CD4-positive, alpha-beta memory T cell (primary cell): ENCODE data around the gene MYO9B. TPM values are rescaled to one million over a fixed set of nuclear protein-coding genes. Genes with fewer than 3 reads are reported as not detected.

Source experiments
- CTCF ChIA-PET: fragments of 350-600 bp; sonication (Branson Sonifier 250); formaldehyde crosslinking; loops from one replicate; lab custom pipeline; 2021; ENCODE audit warnings: inconsistent platforms; ENCODE audit not compliant: partially characterized antibody; lab: Charles Lee
- POLR2A ChIA-PET: fragments of 350-600 bp; sonication (Branson Sonifier 250); formaldehyde crosslinking; loops from one replicate; lab custom pipeline; 2021; ENCODE audit not compliant: partially characterized antibody; lab: Charles Lee
- DNase-seq, 5 donors: peaks; one replicate each; pipeline versions ENCODE4 v3.0.0 to v3.0.0-alpha.2; 2020 to 2022; ENCODE audit warnings: mixed read lengths in 1 of 5
- H3K27ac ChIP-seq: one replicate; pipeline ENCODE4 v1.7.0; 2013; ENCODE audit warnings: low read depth, low read length
- H3K27me3 ChIP-seq: 2 replicates; pipeline ENCODE4 v1.7.0; 2013; ENCODE audit warnings: mild to moderate bottlenecking, low read length, moderate library complexity; ENCODE audit not compliant: insufficient read depth
- H3K36me3 ChIP-seq: 2 replicates; pipeline ENCODE4 v1.7.0; 2013; ENCODE audit warnings: mild to moderate bottlenecking, low read length, moderate library complexity; ENCODE audit not compliant: insufficient read depth
- H3K4me1 ChIP-seq: 2 replicates; pipeline ENCODE4 v1.7.0; 2013; ENCODE audit warnings: mild to moderate bottlenecking, low read length, moderate library complexity; ENCODE audit not compliant: insufficient read depth
- H3K4me3 ChIP-seq, 2 donors: one replicate each; pipeline ENCODE4 v1.7.0; 2013; ENCODE audit warnings: low read length in 2 of 2, mild to moderate bottlenecking in 1 of 2
- H3K9me3 ChIP-seq, 2 donors: one replicate each; pipeline ENCODE4 v1.7.0; 2013; ENCODE audit warnings: low read length in 2 of 2, control low read depth in 1 of 2; ENCODE audit not compliant: control insufficient read depth in 1 of 2
- H3K27ac Mint-ChIP-seq, 7 donors: one replicate each; pipeline ENCODE4 v1.8.0; 2020 to 2021; ENCODE audit warnings: mixed read lengths in 7 of 7, mild to moderate bottlenecking in 6 of 7, inconsistent platforms in 3 of 7, moderate library complexity in 3 of 7
- H3K27me3 Mint-ChIP-seq, 2 donors: one replicate each; pipeline ENCODE4 v1.8.0; 2020 to 2021; ENCODE audit warnings: mixed read lengths in 2 of 2
- H3K36me3 Mint-ChIP-seq, 2 donors: one replicate each; pipeline ENCODE4 v1.8.0; 2020 to 2021; ENCODE audit warnings: mixed read lengths in 2 of 2, inconsistent platforms in 1 of 2, mild to moderate bottlenecking in 1 of 2
- H3K4me1 Mint-ChIP-seq, 4 donors: one replicate each; pipeline ENCODE4 v1.8.0; 2020 to 2021; ENCODE audit warnings: mixed read lengths in 4 of 4, mild to moderate bottlenecking in 1 of 4
- H3K4me3 Mint-ChIP-seq, 8 donors: one replicate each; pipeline ENCODE4 v1.8.0; 2020 to 2021; ENCODE audit warnings: mixed read lengths in 8 of 8, mild to moderate bottlenecking in 7 of 8, moderate library complexity in 6 of 8, inconsistent platforms in 3 of 8
- H3K9me3 Mint-ChIP-seq, 8 donors: one replicate each; pipeline ENCODE4 v1.8.0; 2020 to 2021; ENCODE audit warnings: mixed read lengths in 8 of 8, mild to moderate bottlenecking in 5 of 8, inconsistent platforms in 3 of 8, moderate library complexity in 1 of 8
- intact Hi-C: fragments of 100-400 bp; cut with micrococcal nuclease; formaldehyde crosslinking; loops from one replicate; pipeline ENCODE4 v1.15.1; 2023
- polyA plus RNA-seq, 2 donors: library from polyadenylated mRNA; unstranded; fragments of 300-500 nt; fragmentation: Illumina TruSeq; gene quantifications; one replicate each; pipeline ENCODE4 v1.2.3, GENCODE V29; 2021
- total RNA-seq, 2 experiments: library from RNA; stranded (reverse); gene quantifications; one replicate each; pipeline ENCODE4 v1.2.3, GENCODE V29; 2021

MYO9B gene
- total and polyA plus RNA-seq, 4 experiments from 2014 or later: 1.3 to 181 (median 101) TPM

- H3K9me3 ChIP-seq: no peaks in the 10 kb centered on the region
- Mint-ChIP-seq H3K4me1 (no peaks in the 10 kb centered on the region), H3K27ac (no peak overlapping the region), H3K4me3 (no peak overlapping the region), H3K36me3 (no peaks in the 10 kb centered on the region), H3K27me3 (peaks cover 2 to 11% of the 10 kb centered on the region in 2 donors), H3K9me3 (no peaks in the 10 kb centered on the region)
- DNase-seq: no peak
- no peaks in the 10 kb centered on the region for H3K4me1 ChIP-seq
- CTCF ChIA-PET: interaction anchor here (0.5 kb wide), 1 partner anchor 225 kb away, joined by 4 read pairs; no protein-coding TSS in a partner anchor
- H3K4me3 ChIP-seq: no peak overlapping the region
- intact Hi-C loops: no loop called here
- no peaks in the 10 kb centered on the region for H3K36me3 ChIP-seq
- no peak overlapping the region for H3K27ac ChIP-seq
- no peaks in the 10 kb centered on the region for H3K27me3 ChIP-seq
- POLR2A ChIA-PET: no interaction called here
These were observed 39.6 kb upstream of the MYO9B start for GRCh38 chr19:17035842-17036424.

DNA sequence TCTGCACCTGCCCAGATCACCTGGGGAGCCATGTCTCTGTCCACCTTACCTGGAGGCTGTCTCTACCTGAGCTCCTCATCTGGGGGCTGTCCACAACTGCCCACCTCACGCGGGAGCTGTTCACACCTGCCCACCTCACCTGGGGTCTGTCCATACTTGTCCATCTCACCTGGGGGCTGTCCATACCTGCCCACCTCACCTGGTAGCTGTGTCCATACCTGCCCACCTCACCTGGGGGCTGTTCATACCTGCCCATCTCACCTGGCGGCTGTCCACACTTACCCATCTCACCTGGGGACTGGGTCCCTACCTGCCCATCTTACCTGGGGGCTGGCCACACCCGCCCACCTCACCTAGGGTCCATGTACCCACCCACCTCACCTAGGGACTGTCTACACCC is 38.9 kb upstream of the MYO9B start:
- no peak overlapping the region for H3K4me3 Mint-ChIP-seq
- no peaks in the 10 kb centered on the region for H3K4me1 Mint-ChIP-seq
- Histone ChIP-seq H3K4me3 (no peak overlapping the region), H3K27ac (no peak overlapping the region), H3K36me3 (no peaks in the 10 kb centered on the region), H3K4me1 (no peaks in the 10 kb centered on the region), H3K9me3 (no peaks in the 10 kb centered on the region), H3K27me3 (no peaks in the 10 kb centered on the region)
- no peaks in the 10 kb centered on the region for H3K9me3 Mint-ChIP-seq
- intact Hi-C loops: no loop called here
- no peak for DNase-seq
- peaks cover 3 to 12% of the 10 kb centered on the region in 2 donors for H3K27me3 Mint-ChIP-seq
- POLR2A ChIA-PET: no interaction called here
- H3K36me3 Mint-ChIP-seq: no peaks in the 10 kb centered on the region
- CTCF ChIA-PET: no interaction called here
- H3K27ac Mint-ChIP-seq: no peak overlapping the region

- Histone ChIP-seq H3K9me3 (no peaks in the 10 kb centered on the region), H3K27me3 (no peaks in the 10 kb centered on the region), H3K4me3 (no peak overlapping the region), H3K36me3 (no peaks in the 10 kb centered on the region), H3K27ac (no peak overlapping the region), H3K4me1 (no peaks in the 10 kb centered on the region)
- H3K9me3 Mint-ChIP-seq: no peaks in the 10 kb centered on the region
- intact Hi-C loops: no loop called here
- H3K27ac Mint-ChIP-seq: no peak overlapping the region
- no peak for DNase-seq
- CTCF ChIA-PET: no interaction called here
- peaks cover 3 to 12% of the 10 kb centered on the region in 2 donors for H3K27me3 Mint-ChIP-seq
- H3K4me1 Mint-ChIP-seq: no peaks in the 10 kb centered on the region
- H3K36me3 Mint-ChIP-seq: no peaks in the 10 kb centered on the region
- H3K4me3 Mint-ChIP-seq: no peak overlapping the region
- POLR2A ChIA-PET: no interaction called here
These were observed 38.4 kb upstream of the MYO9B start for GRCh38 chr19:17037184-17037583.

- H3K36me3 Mint-ChIP-seq: no peaks in the 10 kb centered on the region
These were observed 37.5 kb upstream of the MYO9B start for GRCh38 chr19:17037966-17038500.

DNA sequence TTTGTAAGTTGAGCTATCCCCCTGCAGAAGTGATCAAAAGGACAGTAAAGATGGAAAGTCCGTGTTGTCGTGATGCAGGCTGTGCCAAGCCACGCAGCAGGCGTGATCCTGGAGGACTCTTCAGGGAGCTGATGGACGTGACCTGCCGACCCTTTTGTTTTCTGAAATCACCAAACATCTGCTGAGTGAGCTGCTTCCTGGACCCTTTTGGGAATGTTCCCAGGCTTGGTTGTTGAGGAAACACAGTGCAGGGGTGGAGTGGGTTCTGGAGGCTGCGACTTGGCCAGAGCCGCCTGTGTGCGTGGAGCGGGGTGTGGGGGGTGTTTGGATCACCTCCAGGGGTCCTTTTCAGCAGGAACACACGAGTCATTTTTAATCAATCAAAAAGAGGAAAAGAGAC is 33.6 kb upstream of the MYO9B start:
- Mint-ChIP-seq H3K36me3 (no peaks in the 10 kb centered on the region), H3K4me3 (no peak overlapping the region), H3K27me3 (peaks cover 1 to 5% of the 10 kb centered on the region in 2 donors), H3K9me3 (no peaks in the 10 kb centered on the region), H3K4me1 (no peaks in the 10 kb centered on the region), H3K27ac (no peak overlapping the region)
- Histone ChIP-seq H3K9me3 (no peaks in the 10 kb centered on the region), H3K4me1 (no peaks in the 10 kb centered on the region), H3K27me3 (no peaks in the 10 kb centered on the region), H3K4me3 (no peak overlapping the region), H3K36me3 (no peaks in the 10 kb centered on the region), H3K27ac (no peak overlapping the region)
- ChIA-PET CTCF (no interaction called here), POLR2A (no interaction called here)
- intact Hi-C loops: no loop called here
- no peak for DNase-seq

More at GRCh38 chr19:17037966-17038500, 37.5 kb upstream of the MYO9B start:
- no peaks in the 10 kb centered on the region for H3K4me1 ChIP-seq
- no peaks in the 10 kb centered on the region for H3K9me3 ChIP-seq
- no peak overlapping the region for H3K27ac ChIP-seq
- H3K4me3 ChIP-seq: no peak overlapping the region
- H3K9me3 Mint-ChIP-seq: no peaks in the 10 kb centered on the region
- CTCF ChIA-PET: no interaction called here
- H3K4me1 Mint-ChIP-seq: no peaks in the 10 kb centered on the region
- intact Hi-C loops: no loop called here
- H3K4me3 Mint-ChIP-seq: no peak overlapping the region
- H3K27ac Mint-ChIP-seq: no peak overlapping the region
- H3K36me3 ChIP-seq: no peaks in the 10 kb centered on the region
- H3K27me3 Mint-ChIP-seq: peaks cover 3 to 7% of the 10 kb centered on the region in 2 donors
- no peaks in the 10 kb centered on the region for H3K27me3 ChIP-seq
- no peak for DNase-seq
- POLR2A ChIA-PET: no interaction called here

- peak overlapping the region in 2 of 7 donors; percentile 48 to 51 for H3K27ac Mint-ChIP-seq
- peaks cover 5 to 6% of the 10 kb centered on the region in 2 donors for H3K36me3 Mint-ChIP-seq
- POLR2A ChIA-PET: no interaction called here
- H3K36me3 ChIP-seq: peaks cover 2% of the 10 kb centered on the region
- peaks cover 1 to 5% of the 10 kb centered on the region in 2 donors for H3K27me3 Mint-ChIP-seq
- H3K9me3 ChIP-seq: no peaks in the 10 kb centered on the region
- H3K27me3 ChIP-seq: no peaks in the 10 kb centered on the region
- H3K27ac ChIP-seq: no peak overlapping the region
- intact Hi-C loops: no loop called here
- H3K4me3 Mint-ChIP-seq: no peak overlapping the region
- H3K4me1 Mint-ChIP-seq: no peaks in the 10 kb centered on the region
- H3K9me3 Mint-ChIP-seq: no peaks in the 10 kb centered on the region
- no peak for DNase-seq
- H3K4me3 ChIP-seq: no peak overlapping the region
- CTCF ChIA-PET: no interaction called here
- H3K4me1 ChIP-seq: no peaks in the 10 kb centered on the region
These were observed 31.8 kb upstream of the MYO9B start for GRCh38 chr19:17043744-17044143.

DNA sequence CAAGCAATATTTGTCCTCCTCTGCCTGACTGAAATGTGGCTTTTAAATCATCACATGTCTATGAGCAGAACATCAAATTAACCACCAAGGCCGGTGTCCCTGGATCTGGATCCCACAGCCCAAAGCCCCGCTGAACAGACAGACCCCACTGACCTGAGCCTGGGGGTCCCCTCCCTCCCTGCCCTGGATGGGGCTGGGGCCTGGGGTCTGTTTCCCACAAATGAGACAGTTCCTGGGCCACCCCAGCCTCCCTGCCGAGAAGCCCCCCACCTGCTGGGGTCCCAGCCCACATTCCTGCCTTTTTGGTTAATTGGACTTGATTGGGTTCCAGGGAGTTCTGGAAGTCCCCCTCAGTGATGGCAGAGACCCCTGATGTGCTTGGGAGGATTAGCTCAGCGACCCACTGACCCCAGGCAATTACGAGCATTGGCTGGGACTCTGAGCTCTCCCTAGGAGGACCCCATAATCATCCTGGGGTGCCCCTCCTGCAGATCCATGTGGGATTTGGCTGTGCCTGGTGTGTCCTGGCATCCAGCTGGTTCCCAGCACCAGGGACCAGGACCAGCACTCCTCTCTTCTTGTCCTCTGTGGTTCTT is 29.6 kb upstream of the MYO9B start:
- H3K27me3 ChIP-seq: no peaks in the 10 kb centered on the region
- H3K36me3 Mint-ChIP-seq: peaks cover 12 to 22% of the 10 kb centered on the region in 2 donors
- H3K27ac Mint-ChIP-seq: peak overlapping the region in 1 of 7 donors; percentile 83
- peaks cover 17% of the 10 kb centered on the region for H3K36me3 ChIP-seq
- DNase-seq: no peak
- intact Hi-C loops: no loop called here
- H3K9me3 Mint-ChIP-seq: no peaks in the 10 kb centered on the region
- H3K4me3 Mint-ChIP-seq: no peak overlapping the region
- ChIA-PET CTCF (no interaction called here), POLR2A (no interaction called here)
- no peaks in the 10 kb centered on the region for H3K4me1 ChIP-seq
- H3K27me3 Mint-ChIP-seq: peaks cover under 1 to 1% of the 10 kb centered on the region in 2 donors
- no peaks in the 10 kb centered on the region for H3K4me1 Mint-ChIP-seq
- no peaks in the 10 kb centered on the region for H3K9me3 ChIP-seq
- no peak overlapping the region for H3K4me3 ChIP-seq
- no peak overlapping the region for H3K27ac ChIP-seq
